ENCODE results near the gene SYT12.

DNA sequence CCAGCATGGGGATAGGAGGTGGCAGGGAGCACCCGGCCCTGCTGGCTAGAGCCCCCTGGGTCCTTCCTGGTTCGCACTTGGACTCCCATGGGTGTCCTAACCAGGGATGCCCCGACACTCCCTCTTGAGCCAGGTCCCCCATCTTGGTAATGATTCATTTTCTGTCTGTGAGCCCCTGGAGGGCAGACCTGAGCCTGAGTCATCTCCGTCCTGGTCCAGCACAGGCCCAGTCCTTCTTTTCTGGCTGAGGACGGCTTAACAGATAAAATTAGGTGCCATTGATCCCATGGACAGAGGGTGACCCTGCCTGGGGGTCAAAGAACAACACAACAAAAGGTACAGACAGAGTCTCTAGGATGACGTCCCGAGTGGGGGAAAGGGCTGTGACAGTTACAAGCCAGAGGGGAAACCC lies 37.2 kb downstream of the SYT12 start:
- TF ChIP-seq, protein P1, sequence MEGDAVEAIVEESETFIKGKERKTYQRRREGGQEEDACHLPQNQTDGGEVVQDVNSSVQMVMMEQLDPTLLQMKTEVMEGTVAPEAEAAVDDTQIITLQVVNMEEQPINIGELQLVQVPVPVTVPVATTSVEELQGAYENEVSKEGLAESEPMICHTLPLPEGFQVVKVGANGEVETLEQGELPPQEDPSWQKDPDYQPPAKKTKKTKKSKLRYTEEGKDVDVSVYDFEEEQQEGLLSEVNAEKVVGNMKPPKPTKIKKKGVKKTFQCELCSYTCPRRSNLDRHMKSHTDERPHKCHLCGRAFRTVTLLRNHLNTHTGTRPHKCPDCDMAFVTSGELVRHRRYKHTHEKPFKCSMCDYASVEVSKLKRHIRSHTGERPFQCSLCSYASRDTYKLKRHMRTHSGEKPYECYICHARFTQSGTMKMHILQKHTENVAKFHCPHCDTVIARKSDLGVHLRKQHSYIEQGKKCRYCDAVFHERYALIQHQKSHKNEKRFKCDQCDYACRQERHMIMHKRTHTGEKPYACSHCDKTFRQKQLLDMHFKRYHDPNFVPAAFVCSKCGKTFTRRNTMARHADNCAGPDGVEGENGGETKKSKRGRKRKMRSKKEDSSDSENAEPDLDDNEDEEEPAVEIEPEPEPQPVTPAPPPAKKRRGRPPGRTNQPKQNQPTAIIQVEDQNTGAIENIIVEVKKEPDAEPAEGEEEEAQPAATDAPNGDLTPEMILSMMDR (IDR thresholded peaks at IDR 0.05 in 2 of 3, conservative IDR thresholded peaks at IDR 0.05 in 1 of 3; ENCODE audit: insufficient read depth in 2 of 3, low read depth in 1 of 3, low read length in 3 of 3) = peak in 1 of 3 experiments; percentile 13; a peak in 1 of 6 replicates
- TF ChIP-seq MCM7 (IDR thresholded peaks at IDR 0.05) (no peak), POLR2G (IDR thresholded peaks at IDR 0.05; ENCODE audit: low read depth, low read length) (no peak)

All from K562 (cell line).